Measurements from ENCODE around the gene PTPRM. TPM values are rescaled to one million over a fixed set of nuclear protein-coding genes. Genes with fewer than 3 reads are reported as not detected.

The PTPRM gene
- polyA plus RNA-seq, 1 donor from 2014 or later = 126 TPM

DNA sequence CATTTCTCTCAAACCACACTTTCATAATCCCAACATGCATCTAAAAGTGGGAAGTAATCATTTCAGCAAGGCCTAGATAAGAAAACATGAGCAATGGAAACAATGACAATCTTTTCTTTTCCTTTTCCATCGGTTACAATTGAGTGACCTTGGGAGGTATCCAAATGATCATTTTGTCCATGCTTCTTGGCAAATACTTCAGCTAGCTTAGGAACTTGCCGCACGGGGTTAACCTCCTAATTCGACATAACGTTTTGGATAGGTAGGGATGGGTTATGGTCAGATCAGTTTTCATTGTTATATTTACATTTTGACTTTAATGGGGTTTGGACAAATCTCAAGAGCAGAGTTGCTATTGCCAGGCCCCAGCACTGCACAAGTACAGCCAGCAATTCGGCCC lies 4.6 kb upstream of the PTPRM start (continued):
- TF ChIP-seq MXI1 (conservative IDR thresholded peaks at IDR 0.05; ENCODE audit: poor library complexity, severe bottlenecking) (no peak), SMC3 (conservative IDR thresholded peaks at IDR 0.05; ENCODE audit: poor library complexity) (no peak)

DNA sequence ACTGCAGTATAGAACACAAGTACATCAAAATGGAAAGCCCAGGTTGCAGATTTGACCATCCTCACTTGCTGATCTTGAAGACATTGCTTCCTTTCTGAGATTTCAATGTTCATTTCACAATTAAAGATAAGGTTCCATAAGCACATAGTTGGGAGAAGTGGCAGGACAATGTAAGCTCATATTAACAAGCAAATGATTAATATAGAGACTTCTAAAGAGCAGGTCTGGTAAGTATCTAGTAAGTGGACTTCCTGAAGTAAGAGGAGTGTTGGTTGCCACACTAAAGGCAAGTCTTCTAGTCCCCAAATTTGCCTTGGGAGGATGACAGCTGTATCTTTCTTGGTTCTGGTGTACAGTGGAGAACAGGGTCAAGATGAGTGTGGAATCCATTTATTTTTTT lies 1.4 kb upstream of the PTPRM start:
- Histone ChIP-seq H4K20me1 (ENCODE audit: insufficient read depth) (no peaks in the 10 kb centered on the region), H3K79me2 (replicated peaks; ENCODE audit: insufficient read depth, low read length) (peaks cover 12% of the 10 kb centered on the region), H3K9ac (ENCODE audit: low read length) (no peak overlapping the region), H3K4me2 (ENCODE audit: low read length) (no peak overlapping the region), H3K9me3 (ENCODE audit: low read length) (no peaks in the 10 kb centered on the region), H3K9me2 (ENCODE audit: insufficient read depth, low read length) (no peaks in the 10 kb centered on the region), H2AFZ (ENCODE audit: low read depth, low read length) (no peak overlapping the region), H3F3A (ENCODE audit: insufficient read depth, low read length, poor library complexity, severe bottlenecking) (no peaks in the 10 kb centered on the region), H3K27me3 (ENCODE audit: insufficient read depth, low read depth, low read length) (peaks cover 4% of the 10 kb centered on the region), H3K4me3 (ENCODE audit: low read length) (peak overlapping the region; percentile 68), H3K36me3 (ENCODE audit: insufficient read depth, low read length) (no peaks in the 10 kb centered on the region), H3K27ac (ENCODE audit: low read length) (no peak overlapping the region)
- TF ChIP-seq, protein P1, sequence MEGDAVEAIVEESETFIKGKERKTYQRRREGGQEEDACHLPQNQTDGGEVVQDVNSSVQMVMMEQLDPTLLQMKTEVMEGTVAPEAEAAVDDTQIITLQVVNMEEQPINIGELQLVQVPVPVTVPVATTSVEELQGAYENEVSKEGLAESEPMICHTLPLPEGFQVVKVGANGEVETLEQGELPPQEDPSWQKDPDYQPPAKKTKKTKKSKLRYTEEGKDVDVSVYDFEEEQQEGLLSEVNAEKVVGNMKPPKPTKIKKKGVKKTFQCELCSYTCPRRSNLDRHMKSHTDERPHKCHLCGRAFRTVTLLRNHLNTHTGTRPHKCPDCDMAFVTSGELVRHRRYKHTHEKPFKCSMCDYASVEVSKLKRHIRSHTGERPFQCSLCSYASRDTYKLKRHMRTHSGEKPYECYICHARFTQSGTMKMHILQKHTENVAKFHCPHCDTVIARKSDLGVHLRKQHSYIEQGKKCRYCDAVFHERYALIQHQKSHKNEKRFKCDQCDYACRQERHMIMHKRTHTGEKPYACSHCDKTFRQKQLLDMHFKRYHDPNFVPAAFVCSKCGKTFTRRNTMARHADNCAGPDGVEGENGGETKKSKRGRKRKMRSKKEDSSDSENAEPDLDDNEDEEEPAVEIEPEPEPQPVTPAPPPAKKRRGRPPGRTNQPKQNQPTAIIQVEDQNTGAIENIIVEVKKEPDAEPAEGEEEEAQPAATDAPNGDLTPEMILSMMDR (IDR thresholded peaks at IDR 0.05; ENCODE audit: poor library complexity, severe bottlenecking) = no peak
- no peak for TF ChIP-seq RAD21 (conservative IDR thresholded peaks at IDR 0.05)

DNA sequence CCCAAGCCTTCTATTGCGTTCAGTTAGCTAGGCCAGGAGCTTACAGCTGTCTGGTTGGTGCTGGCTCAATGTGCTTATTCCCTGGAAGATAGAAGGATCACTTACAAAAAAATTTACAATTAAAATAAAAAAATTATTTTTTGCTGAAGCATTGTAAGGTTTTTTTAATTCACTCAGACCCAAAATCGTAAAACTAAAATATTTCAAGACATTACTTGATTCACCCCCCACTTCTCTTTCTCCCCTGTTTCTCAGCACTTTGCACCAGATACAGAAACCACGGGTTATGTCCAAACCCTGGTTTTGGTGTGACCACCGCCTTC lies 911 bp upstream of the PTPRM start:
- peak overlapping the region; percentile 68 for H3K4me3 ChIP-seq (ENCODE audit: low read length)
- no peaks in the 10 kb centered on the region for H3F3A ChIP-seq (ENCODE audit: insufficient read depth, low read length, poor library complexity, severe bottlenecking)
- peaks cover 4% of the 10 kb centered on the region for H3K27me3 ChIP-seq (ENCODE audit: insufficient read depth, low read depth, low read length)
- TF ChIP-seq TAF1 (IDR thresholded peaks at IDR 0.05; ENCODE audit: low read depth) (no peak), EZH2 (IDR thresholded peaks at IDR 0.05; ENCODE audit: borderline replicate concordance, insufficient read depth, low read length, poor library complexity, severe bottlenecking) (no peak), POLR2AphosphoS5 (IDR thresholded peaks at IDR 0.05) (no peak), RAD21 (conservative IDR thresholded peaks at IDR 0.05) (no peak), SMC3 (conservative IDR thresholded peaks at IDR 0.05; ENCODE audit: poor library complexity) (no peak), EP300 (conservative IDR thresholded peaks at IDR 0.05; ENCODE audit: poor library complexity, severe bottlenecking) (no peak), MXI1 (conservative IDR thresholded peaks at IDR 0.05; ENCODE audit: poor library complexity, severe bottlenecking) (no peak)
- TF ChIP-seq, protein P1 (IDR thresholded peaks at IDR 0.05; ENCODE audit: poor library complexity, severe bottlenecking) = no peak
- TF ChIP-seq, protein P2, sequence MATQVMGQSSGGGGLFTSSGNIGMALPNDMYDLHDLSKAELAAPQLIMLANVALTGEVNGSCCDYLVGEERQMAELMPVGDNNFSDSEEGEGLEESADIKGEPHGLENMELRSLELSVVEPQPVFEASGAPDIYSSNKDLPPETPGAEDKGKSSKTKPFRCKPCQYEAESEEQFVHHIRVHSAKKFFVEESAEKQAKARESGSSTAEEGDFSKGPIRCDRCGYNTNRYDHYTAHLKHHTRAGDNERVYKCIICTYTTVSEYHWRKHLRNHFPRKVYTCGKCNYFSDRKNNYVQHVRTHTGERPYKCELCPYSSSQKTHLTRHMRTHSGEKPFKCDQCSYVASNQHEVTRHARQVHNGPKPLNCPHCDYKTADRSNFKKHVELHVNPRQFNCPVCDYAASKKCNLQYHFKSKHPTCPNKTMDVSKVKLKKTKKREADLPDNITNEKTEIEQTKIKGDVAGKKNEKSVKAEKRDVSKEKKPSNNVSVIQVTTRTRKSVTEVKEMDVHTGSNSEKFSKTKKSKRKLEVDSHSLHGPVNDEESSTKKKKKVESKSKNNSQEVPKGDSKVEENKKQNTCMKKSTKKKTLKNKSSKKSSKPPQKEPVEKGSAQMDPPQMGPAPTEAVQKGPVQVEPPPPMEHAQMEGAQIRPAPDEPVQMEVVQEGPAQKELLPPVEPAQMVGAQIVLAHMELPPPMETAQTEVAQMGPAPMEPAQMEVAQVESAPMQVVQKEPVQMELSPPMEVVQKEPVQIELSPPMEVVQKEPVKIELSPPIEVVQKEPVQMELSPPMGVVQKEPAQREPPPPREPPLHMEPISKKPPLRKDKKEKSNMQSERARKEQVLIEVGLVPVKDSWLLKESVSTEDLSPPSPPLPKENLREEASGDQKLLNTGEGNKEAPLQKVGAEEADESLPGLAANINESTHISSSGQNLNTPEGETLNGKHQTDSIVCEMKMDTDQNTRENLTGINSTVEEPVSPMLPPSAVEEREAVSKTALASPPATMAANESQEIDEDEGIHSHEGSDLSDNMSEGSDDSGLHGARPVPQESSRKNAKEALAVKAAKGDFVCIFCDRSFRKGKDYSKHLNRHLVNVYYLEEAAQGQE (IDR thresholded peaks at IDR 0.05; ENCODE audit: borderline replicate concordance) = no peak
- H3K9me2 ChIP-seq (ENCODE audit: insufficient read depth, low read length) = no peaks in the 10 kb centered on the region
- peak overlapping the region; percentile 56 for H3K9ac ChIP-seq (ENCODE audit: low read length)
- no peaks in the 10 kb centered on the region for H4K20me1 ChIP-seq (ENCODE audit: insufficient read depth)
- no peaks in the 10 kb centered on the region for H3K36me3 ChIP-seq (ENCODE audit: insufficient read depth, low read length)
- no peaks in the 10 kb centered on the region for H3K9me3 ChIP-seq (ENCODE audit: low read length)
- peaks cover 15% of the 10 kb centered on the region for H3K79me2 ChIP-seq (replicated peaks; ENCODE audit: insufficient read depth, low read length)
- no peak overlapping the region for H3K27ac ChIP-seq (ENCODE audit: low read length)
- no peak overlapping the region for H2AFZ ChIP-seq (ENCODE audit: low read depth, low read length)
- H3K4me2 ChIP-seq (ENCODE audit: low read length) = peak overlapping the region; percentile 30
